Choroid plexus epithelial cell (primary cell): Measurements from ENCODE around the gene COPS2.
"Not testable (repeated sequence)": the region's sequence is repeated elsewhere in the genome, so short reads cannot be mapped to it uniquely, and the experiment has no call there.

Experiments used
- DNase-seq: peaks from one replicate; pipeline ENCODE4 v3.0.0-alpha.2; 2010; ENCODE audit warnings: low read depth
- H3K4me3 ChIP-seq: 2 replicates; pipeline ENCODE4 v1.5.1; 2011; ENCODE audit warnings: low read depth, mild to moderate bottlenecking, control low read depth, low read length, moderate library complexity
- TF ChIP-seq, protein P1 (sequence below): conservative IDR thresholded peaks from 2 replicates; pipeline ENCODE4 v1.5.1; 2011; ENCODE audit warnings: low read depth, mild to moderate bottlenecking, control low read depth, inconsistent platforms, low read length, moderate library complexity

COPS2 gene

DNA sequence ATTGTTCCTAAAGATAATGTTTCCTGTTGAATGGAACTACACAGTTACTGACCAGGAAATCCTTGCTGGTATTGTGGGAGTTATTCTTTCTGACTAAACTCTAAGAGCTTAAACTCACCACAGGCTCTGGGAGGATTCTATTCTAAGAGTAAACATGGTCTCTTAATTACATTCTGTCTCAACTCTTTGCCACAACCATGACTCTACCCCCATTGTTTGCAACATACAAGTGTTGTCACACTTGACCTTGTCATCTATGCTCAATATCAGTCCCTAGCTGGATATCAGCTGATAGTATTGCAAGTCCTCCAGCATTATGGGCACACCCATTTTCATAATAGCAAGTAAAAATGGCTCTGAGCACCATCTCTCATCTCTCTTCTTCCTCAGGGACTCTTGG is 79.5 kb downstream of the COPS2 start:
- DNase-seq = no peak
- TF ChIP-seq, protein P1, sequence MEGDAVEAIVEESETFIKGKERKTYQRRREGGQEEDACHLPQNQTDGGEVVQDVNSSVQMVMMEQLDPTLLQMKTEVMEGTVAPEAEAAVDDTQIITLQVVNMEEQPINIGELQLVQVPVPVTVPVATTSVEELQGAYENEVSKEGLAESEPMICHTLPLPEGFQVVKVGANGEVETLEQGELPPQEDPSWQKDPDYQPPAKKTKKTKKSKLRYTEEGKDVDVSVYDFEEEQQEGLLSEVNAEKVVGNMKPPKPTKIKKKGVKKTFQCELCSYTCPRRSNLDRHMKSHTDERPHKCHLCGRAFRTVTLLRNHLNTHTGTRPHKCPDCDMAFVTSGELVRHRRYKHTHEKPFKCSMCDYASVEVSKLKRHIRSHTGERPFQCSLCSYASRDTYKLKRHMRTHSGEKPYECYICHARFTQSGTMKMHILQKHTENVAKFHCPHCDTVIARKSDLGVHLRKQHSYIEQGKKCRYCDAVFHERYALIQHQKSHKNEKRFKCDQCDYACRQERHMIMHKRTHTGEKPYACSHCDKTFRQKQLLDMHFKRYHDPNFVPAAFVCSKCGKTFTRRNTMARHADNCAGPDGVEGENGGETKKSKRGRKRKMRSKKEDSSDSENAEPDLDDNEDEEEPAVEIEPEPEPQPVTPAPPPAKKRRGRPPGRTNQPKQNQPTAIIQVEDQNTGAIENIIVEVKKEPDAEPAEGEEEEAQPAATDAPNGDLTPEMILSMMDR = no peak
- no peak overlapping the region for H3K4me3 ChIP-seq

DNA sequence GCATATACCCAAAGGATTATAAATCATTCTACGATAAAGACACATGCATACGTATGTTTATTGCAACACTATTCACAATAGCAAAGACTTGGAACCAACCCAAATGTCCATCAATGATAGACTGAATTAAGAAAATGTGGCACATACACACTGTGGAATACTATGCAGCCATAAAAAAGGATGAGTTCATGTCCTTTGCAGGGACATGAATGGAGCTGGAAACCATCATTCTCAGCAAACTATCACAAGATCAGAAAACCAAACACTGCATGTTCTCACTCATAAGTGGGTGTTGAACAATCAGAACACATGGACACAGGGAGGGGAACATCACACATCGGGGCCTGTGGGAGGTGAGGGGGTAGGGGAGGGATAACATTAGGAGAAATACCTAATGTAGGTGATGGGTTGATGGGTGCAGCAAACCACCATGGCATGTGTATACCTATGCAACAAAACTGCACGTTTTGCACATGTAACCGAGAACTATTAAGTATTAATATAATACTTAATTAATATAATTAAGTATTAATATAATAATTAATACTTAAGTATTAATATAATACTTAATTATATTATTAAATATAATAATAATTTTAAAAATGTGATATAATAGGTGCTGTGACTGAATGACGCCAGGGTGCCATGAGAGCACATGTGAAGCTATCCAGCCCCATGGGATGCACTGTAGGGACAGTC is 80.7 kb downstream of the COPS2 start:
- not testable (repeated sequence) for DNase-seq, H3K4me3 ChIP-seq
